Spinal cord (tissue), 10 donors: ENCODE data around the gene FBXO31. TPM values are rescaled to one million over a fixed set of nuclear protein-coding genes. Genes with fewer than 3 reads are reported as not detected.

Experiments used
- DNase-seq, 6 donors: peaks; one replicate each; pipeline versions ENCODE4 v3.0.0 to v3.0.0-alpha.2; 2013 to 2015; ENCODE audit warnings: low spot score in 6 of 6, low read depth in 4 of 6
- H3K27ac ChIP-seq: one replicate; pipeline ENCODE4 v1.5.1; 2013; ENCODE audit warnings: low read depth, low read length, control low read depth
- H3K27me3 ChIP-seq: one replicate; pipeline ENCODE4 v1.6.1; 2013; ENCODE audit warnings: low read length; ENCODE audit not compliant: control insufficient read depth, insufficient read depth
- H3K36me3 ChIP-seq: one replicate; pipeline ENCODE4 v1.6.1; 2013; ENCODE audit warnings: low read length; ENCODE audit not compliant: control insufficient read depth, insufficient read depth
- H3K4me1 ChIP-seq: one replicate; pipeline ENCODE4 v1.6.1; 2013; ENCODE audit warnings: low read length; ENCODE audit not compliant: control insufficient read depth, insufficient read depth
- H3K4me3 ChIP-seq: one replicate; pipeline ENCODE4 v1.5.1; 2013; ENCODE audit warnings: low read depth, low read length, control low read depth
- H3K9me3 ChIP-seq: one replicate; pipeline ENCODE4 v1.6.1; 2013; ENCODE audit warnings: low read length; ENCODE audit not compliant: control insufficient read depth, insufficient read depth
- WGBS: methylation state at CpG from one replicate; pipeline ENCODE4 v1.1.5; 2013; ENCODE audit warnings: missing lambda C conversion rate; ENCODE audit not compliant: insufficient coverage; 5-methylcytosine and 5-hydroxymethylcytosine counted together
- polyA plus RNA-seq, 2 donors: library from polyadenylated mRNA; unstranded; fragments of 120-200 nt; gene quantifications; one replicate each; pipeline ENCODE4 v1.2.1, GENCODE V29; 2013; ENCODE audit not compliant: insufficient read length in 2 of 2
- total RNA-seq, 2 donors: library from RNA; depleted of rRNA in 1 of 2; stranded (reverse); fragments of 120-200 nt in 1 of 2; fragments of >200 nt in 1 of 2; gene quantifications; one replicate each; pipeline versions ENCODE4 v1.2.3 to v1.2.4, GENCODE V29; 2013 to 2014
- donor health status: healthy.

Gene FBXO31
- total and polyA plus RNA-seq, 4 donors, result 21.0 to 48.6 (median 41.0) TPM

DNA sequence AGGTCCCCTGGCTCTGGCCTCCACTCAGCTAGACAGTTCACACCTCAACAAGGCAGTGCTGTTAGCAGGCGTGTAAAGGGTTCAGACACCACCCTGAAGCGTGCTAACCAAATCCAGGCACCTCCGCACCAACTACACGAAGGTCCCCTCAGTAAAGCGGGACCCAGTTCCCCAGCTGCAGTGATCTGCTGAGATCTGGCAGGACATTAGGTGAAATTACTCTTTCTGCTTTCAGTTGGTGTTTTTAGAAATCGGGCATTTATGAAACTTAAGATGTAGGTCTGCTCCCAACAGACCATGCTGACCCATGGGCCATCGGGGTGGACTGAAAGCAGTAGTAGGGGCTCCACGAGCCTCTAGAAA lies 27.1 kb downstream of the FBXO31 start:
- Histone ChIP-seq H3K9me3 (no peaks in the 10 kb centered on the region), H3K36me3 (peaks cover 65% of the 10 kb centered on the region), H3K27ac (no peak overlapping the region), H3K27me3 (no peaks in the 10 kb centered on the region), H3K4me3 (no peak overlapping the region), H3K4me1 (peaks cover 13% of the 10 kb centered on the region)
- DNase-seq, result no peak
- 97% methylated on average over 5 of the region's 8 CpGs for WGBS

DNA sequence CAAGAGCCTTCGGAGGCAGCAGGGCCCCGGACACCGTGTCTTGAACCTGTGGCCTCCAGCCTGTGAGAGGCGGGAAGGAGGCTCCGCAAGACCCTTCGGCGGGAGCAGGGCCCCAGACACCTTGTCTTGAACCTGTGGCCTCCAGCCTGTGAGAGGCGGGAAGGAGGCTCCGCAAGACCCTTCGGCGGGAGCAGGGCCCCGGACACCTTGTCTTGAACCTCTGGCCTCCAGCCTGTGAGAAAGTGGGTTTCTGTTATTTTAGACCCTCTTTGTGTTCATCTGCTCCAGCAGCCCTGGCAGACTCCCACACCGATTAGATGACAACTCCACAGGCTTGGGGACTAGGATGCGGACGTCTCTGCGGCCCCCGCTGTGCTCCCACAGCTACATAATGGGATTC lies 30.0 kb downstream of the FBXO31 start:
- no peak for DNase-seq
- Histone ChIP-seq H3K9me3 (no peaks in the 10 kb centered on the region), H3K36me3 (peaks cover 51% of the 10 kb centered on the region), H3K4me3 (no peak overlapping the region), H3K4me1 (peaks cover 30% of the 10 kb centered on the region), H3K27me3 (no peaks in the 10 kb centered on the region), H3K27ac (no peak overlapping the region)
- WGBS, result 89% methylated on average over 14 of the region's 17 CpGs

DNA sequence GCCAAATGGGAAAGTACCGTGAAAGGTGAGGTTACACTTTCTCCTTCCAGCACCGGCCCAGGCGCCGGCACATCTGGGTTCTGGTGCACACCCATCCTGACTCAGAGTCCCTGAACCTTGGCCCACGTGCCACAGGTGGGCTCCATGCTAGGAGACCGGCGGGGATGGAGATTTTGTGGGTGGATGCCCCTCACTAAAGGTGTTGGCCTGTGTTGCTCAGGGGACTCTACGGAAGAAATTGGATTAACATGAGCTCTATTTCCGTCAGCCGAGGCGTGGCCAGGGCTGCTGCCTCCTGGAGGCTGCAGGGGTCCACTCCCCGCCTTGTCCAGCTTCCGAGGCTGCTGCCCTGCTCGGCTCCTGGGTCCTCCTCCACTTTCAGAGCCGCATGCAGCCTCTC lies 30.8 kb downstream of the FBXO31 start:
- no peak overlapping the region for H3K4me3 ChIP-seq
- peaks cover 30% of the 10 kb centered on the region for H3K4me1 ChIP-seq
- H3K9me3 ChIP-seq, result no peaks in the 10 kb centered on the region
- DNase-seq, result no peak
- H3K27ac ChIP-seq, result no peak overlapping the region
- peaks cover 52% of the 10 kb centered on the region for H3K36me3 ChIP-seq
- H3K27me3 ChIP-seq, result no peaks in the 10 kb centered on the region
- 94% methylated on average over 15 of the region's 15 CpGs for WGBS

DNA sequence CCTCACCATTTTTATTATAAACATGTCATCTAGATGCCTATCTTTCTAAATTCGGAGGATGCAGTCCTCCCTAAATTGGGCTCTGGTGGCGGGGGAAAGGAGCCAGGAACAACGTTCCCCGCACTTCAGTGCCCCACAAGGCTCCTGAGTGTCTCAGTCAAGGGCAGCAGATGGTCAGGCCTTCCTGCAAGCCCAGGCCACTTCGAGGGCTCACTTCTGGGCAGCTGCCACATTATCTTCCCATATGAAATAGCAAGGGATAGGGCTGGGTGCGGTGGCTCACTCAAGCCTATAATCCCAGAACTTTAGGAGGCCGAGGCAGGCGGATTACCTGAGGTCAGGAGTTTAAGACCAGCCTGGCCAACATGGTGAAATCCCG lies 32.3 kb downstream of the FBXO31 start:
- H3K4me3 ChIP-seq, result no peak overlapping the region
- no peak overlapping the region for H3K27ac ChIP-seq
- H3K27me3 ChIP-seq, result no peaks in the 10 kb centered on the region
- H3K36me3 ChIP-seq, result peaks cover 49% of the 10 kb centered on the region
- H3K9me3 ChIP-seq, result no peaks in the 10 kb centered on the region
- H3K4me1 ChIP-seq, result peaks cover 27% of the 10 kb centered on the region
- WGBS, result 89% methylated on average over 4 of the region's 9 CpGs
- DNase-seq, result no peak

DNA sequence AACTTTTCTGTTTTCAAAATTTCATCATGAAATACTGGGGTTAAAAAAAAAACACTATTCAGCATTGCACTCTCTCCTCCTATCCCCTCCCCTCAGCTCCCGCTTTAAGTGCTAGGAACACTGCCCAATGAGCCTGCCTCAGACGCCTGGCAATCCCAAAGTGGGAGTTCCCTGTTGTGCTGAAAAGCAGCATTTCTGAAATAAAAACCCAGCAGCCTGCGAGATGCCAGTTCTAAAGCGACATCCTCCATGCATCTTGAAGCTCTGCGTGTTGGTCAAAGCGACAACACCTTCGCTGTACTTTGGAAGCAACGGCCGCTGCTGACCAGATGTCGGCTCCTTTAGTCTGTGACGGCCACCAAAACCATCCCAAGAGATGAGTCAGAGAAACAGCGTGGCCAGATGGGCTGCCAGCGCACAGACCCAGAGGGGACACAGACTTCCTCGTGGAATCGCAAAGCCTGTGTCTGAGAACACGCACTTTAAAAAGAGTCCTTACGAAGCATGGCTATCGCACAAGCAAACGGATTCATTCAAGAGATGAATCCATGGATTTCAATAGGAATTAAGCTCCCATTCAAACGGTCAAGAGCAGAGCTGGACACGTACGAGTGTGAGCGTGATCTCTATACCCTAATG lies 32.8 kb downstream of the FBXO31 start:
- H3K9me3 ChIP-seq, result no peaks in the 10 kb centered on the region
- no peak overlapping the region for H3K4me3 ChIP-seq
- DNase-seq, result peak in 4 of 6 donors; percentile 13 to 83 (median 47)
- H3K4me1 ChIP-seq, result peaks cover 25% of the 10 kb centered on the region
- WGBS, result 31% methylated on average over 19 of the region's 23 CpGs
- no peaks in the 10 kb centered on the region for H3K27me3 ChIP-seq
- H3K27ac ChIP-seq, result no peak overlapping the region
- H3K36me3 ChIP-seq, result peaks cover 49% of the 10 kb centered on the region

DNA sequence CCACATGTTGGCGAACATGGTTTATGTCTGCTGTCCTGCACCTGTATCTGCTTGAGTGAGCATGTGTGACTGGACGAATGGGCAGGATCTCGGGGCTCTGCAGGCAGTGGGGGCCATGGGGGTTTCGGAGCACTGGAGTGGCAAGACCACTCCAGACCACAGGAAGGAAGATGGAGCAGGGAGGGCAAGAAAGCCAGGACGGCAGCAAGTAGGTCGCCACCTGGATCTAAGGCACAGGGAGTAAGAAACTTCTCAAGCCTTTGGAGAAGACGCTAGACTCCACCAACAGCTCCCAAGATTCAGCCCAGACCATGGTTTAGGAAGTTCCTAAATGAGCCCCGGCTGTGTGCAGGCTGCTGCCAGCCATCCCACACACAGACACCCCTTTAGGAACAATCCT lies 33.5 kb downstream of the FBXO31 start:
- Histone ChIP-seq H3K4me1 (peaks cover 26% of the 10 kb centered on the region), H3K36me3 (peaks cover 52% of the 10 kb centered on the region), H3K9me3 (no peaks in the 10 kb centered on the region), H3K27ac (no peak overlapping the region), H3K27me3 (no peaks in the 10 kb centered on the region), H3K4me3 (no peak overlapping the region)
- DNase-seq, result no peak
- WGBS, result 84% methylated on average over 8 of the region's 8 CpGs

DNA sequence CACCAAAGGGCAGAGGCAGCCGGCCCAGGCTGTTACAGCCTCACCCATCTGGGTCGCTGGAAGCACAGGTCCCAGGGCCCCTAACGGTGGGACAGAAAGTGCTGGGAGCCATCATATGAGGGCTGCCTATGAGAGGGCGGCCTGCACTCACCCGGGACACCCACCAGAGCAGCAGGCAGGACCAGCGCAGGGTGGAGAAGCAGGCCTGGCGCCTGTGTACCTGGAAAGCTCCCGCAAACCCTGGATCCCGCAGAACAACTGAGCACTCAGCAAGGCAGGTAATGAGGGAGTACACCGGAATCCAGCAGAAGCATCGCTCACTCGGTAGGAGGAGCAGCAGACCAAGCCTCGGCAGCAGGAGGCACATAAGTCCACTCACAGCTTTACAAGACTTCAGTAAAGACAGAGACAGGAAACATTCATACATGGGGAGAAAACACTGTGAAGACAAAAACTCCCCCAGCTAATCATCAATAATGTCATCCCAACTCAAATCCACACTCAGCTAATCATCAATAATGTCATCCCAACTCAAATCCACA lies 34.9 kb downstream of the FBXO31 start:
- no peaks in the 10 kb centered on the region for H3K27me3 ChIP-seq
- H3K4me3 ChIP-seq, result no peak overlapping the region
- H3K9me3 ChIP-seq, result no peaks in the 10 kb centered on the region
- H3K36me3 ChIP-seq, result peaks cover 63% of the 10 kb centered on the region
- WGBS, result over 99% methylated on average over 9 of the region's 13 CpGs
- no peak overlapping the region for H3K27ac ChIP-seq
- H3K4me1 ChIP-seq, result peaks cover 37% of the 10 kb centered on the region
- DNase-seq, result no peak

DNA sequence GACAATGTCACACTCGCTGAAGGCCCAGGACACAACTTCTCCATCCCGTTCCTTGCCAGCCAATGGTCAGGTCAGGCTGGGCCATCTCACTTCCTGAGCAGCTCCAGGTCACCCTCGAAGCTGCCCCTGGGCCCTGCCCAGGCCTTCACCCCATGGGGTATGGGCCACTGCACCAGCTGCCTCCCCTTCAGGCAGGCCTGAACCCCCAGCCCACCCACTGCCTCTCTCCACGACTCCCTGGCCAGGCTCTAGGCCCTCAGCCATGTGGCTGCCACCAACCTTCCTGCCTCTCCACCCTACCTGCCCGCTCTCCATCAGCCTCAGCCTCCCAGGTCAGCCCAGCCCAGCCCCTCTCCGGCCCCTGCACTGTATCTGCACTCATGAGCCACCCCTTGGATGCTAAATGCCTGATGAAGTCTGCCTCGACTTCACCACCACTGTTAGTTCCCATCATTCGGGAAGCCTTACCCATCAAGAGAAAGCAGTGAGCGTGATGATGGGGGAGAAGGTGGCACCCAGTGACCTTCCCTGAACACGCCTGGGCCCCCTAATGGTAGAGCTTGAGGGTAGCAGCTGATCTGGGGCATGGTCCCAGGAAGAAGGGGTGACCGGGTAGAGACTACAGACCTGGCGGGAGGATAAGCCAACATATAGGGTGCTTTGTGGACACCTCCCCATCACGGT lies 35.5 kb downstream of the FBXO31 start:
- no peak overlapping the region for H3K4me3 ChIP-seq
- no peaks in the 10 kb centered on the region for H3K9me3 ChIP-seq
- H3K27me3 ChIP-seq, result no peaks in the 10 kb centered on the region
- peaks cover 63% of the 10 kb centered on the region for H3K36me3 ChIP-seq
- no peak for DNase-seq
- 95% methylated on average over 11 of the region's 13 CpGs for WGBS
- no peak overlapping the region for H3K27ac ChIP-seq
- H3K4me1 ChIP-seq, result peaks cover 37% of the 10 kb centered on the region

DNA sequence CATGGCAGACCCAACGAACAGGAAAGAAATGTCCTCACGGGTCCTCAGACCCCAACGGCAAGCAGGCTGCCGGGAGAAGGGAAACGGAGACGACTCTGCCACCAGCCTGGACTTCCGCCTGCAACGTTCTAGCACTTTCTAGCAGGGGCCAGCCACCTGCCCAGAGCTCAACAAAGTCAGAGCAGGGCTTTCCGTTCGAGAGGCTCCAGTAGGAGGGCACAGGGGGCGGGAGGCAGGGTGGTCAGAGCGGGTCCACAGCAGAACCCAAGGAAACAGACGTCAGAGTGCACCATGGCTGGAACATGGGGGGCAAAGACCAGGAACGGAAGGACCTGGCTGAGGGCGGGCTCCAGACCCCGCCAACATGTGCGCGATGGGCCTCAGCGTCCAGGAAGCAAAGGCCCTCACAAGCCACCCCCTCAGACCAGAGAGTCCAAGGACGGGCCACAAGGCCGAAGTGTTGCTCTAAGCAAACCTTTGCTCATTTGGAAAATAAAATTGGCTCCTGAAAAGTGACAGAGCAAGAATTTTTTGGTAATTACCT lies 37.0 kb downstream of the FBXO31 start:
- no peak for DNase-seq
- peaks cover 74% of the 10 kb centered on the region for H3K36me3 ChIP-seq
- no peak overlapping the region for H3K27ac ChIP-seq
- peaks cover 33% of the 10 kb centered on the region for H3K4me1 ChIP-seq
- H3K27me3 ChIP-seq, result no peaks in the 10 kb centered on the region
- no peak overlapping the region for H3K4me3 ChIP-seq
- H3K9me3 ChIP-seq, result no peaks in the 10 kb centered on the region
- WGBS, result 94% methylated on average over 21 of the region's 21 CpGs
